Naive thymus-derived CD4-positive, alpha-beta T cell (primary cell): ENCODE results near the gene SPAG7. TPM values are rescaled to one million over a fixed set of nuclear protein-coding genes. Genes with fewer than 3 reads are reported as not detected.

ENCODE experiments used
- ATAC-seq: fragments of 150-1000 bp; cut with Tn5 transposase; 2 replicates; pipeline ENCODE4 v1.10.0; 2021; ENCODE audit warnings: mild to moderate bottlenecking, moderate library complexity
- CTCF ChIA-PET: fragments of 350-600 bp; sonication (Branson Sonifier 250); formaldehyde crosslinking; loops from one replicate; lab custom pipeline; 2021; ENCODE audit warnings: antibody characterized with exemption; lab: Charles Lee
- POLR2A ChIA-PET: fragments of 350-600 bp; sonication (Branson Sonifier 250); formaldehyde crosslinking; loops from one replicate; lab custom pipeline; 2021; ENCODE audit warnings: antibody characterized with exemption, inconsistent platforms; lab: Charles Lee
- DNase-seq, 9 donors: peaks; one replicate each; pipeline versions ENCODE4 v3.0.0 to v3.0.0-alpha.2; 2020 to 2022; ENCODE audit warnings: mixed read lengths in 1 of 9
- H3K27ac ChIP-seq: one replicate; pipeline ENCODE4 v1.7.0; 2013; ENCODE audit warnings: mild to moderate bottlenecking, low read depth, low read length, moderate library complexity
- H3K27me3 ChIP-seq, 2 donors: one replicate each; pipeline ENCODE4 v1.7.0; 2013; ENCODE audit warnings: low read length in 2 of 2, mild to moderate bottlenecking in 2 of 2, moderate library complexity in 2 of 2; ENCODE audit not compliant: control insufficient read depth in 2 of 2, insufficient read depth in 2 of 2
- H3K36me3 ChIP-seq, 3 experiments: 1 replicate in 2 of 3; 2 replicates in 1 of 3; pipeline ENCODE4 v1.7.0; 2013; ENCODE audit warnings: low read length in 3 of 3, mild to moderate bottlenecking in 3 of 3, moderate library complexity in 1 of 3; ENCODE audit not compliant: insufficient read depth in 3 of 3, control insufficient read depth in 2 of 3
- H3K4me1 ChIP-seq, 2 donors: one replicate each; pipeline ENCODE4 v1.7.0; 2013; ENCODE audit warnings: low read length in 2 of 2, mild to moderate bottlenecking in 2 of 2, moderate library complexity in 1 of 2; ENCODE audit not compliant: control insufficient read depth in 2 of 2, insufficient read depth in 2 of 2
- H3K4me3 ChIP-seq: 2 replicates; pipeline ENCODE4 v1.7.0; 2013; ENCODE audit warnings: mild to moderate bottlenecking, low read length
- H3K9me3 ChIP-seq, 3 experiments: 1 replicate in 2 of 3; 2 replicates in 1 of 3; pipeline ENCODE4 v1.7.0; 2013; ENCODE audit warnings: low read length in 3 of 3; ENCODE audit not compliant: control insufficient read depth in 2 of 3
- H3K27ac Mint-ChIP-seq, 9 donors: one replicate each; pipeline ENCODE4 v1.8.0; 2020 to 2022; ENCODE audit warnings: mixed read lengths in 9 of 9, mild to moderate bottlenecking in 8 of 9, moderate library complexity in 5 of 9, inconsistent platforms in 2 of 9
- H3K27me3 Mint-ChIP-seq, 5 donors: one replicate each; pipeline ENCODE4 v1.8.0; 2021 to 2022; ENCODE audit warnings: mixed read lengths in 5 of 5, mild to moderate bottlenecking in 1 of 5
- H3K36me3 Mint-ChIP-seq, 5 donors: one replicate each; pipeline ENCODE4 v1.8.0; 2020 to 2022; ENCODE audit warnings: mixed read lengths in 5 of 5, mild to moderate bottlenecking in 3 of 5, inconsistent platforms in 1 of 5
- H3K4me1 Mint-ChIP-seq, 7 donors: one replicate each; pipeline ENCODE4 v1.8.0; 2020 to 2022; ENCODE audit warnings: mixed read lengths in 7 of 7, mild to moderate bottlenecking in 3 of 7, inconsistent platforms in 1 of 7
- H3K4me3 Mint-ChIP-seq, 10 donors: one replicate each; pipeline ENCODE4 v1.8.0; 2020 to 2022; ENCODE audit warnings: mild to moderate bottlenecking in 10 of 10, mixed read lengths in 10 of 10, moderate library complexity in 6 of 10, inconsistent platforms in 2 of 10
- H3K9me3 Mint-ChIP-seq, 11 donors: one replicate each; pipeline ENCODE4 v1.8.0; 2020 to 2022; ENCODE audit warnings: mixed read lengths in 11 of 11, mild to moderate bottlenecking in 4 of 11, inconsistent platforms in 1 of 11, moderate library complexity in 1 of 11
- intact Hi-C, 2 donors: fragments of 100-400 bp; cut with micrococcal nuclease; formaldehyde crosslinking; loops; one replicate each; pipeline ENCODE4 v1.15.1; 2023
- polyA plus RNA-seq, 2 donors: library from polyadenylated mRNA; unstranded; fragments of 300-500 nt; fragmentation: Illumina TruSeq; gene quantifications; one replicate each; pipeline ENCODE4 v1.2.3, GENCODE V29; 2021
- total RNA-seq, 6 experiments: library from RNA in 5 of 6; stranded (reverse) in 5 of 6; gene quantifications; 1 replicate in 5 of 6; 2 replicates in 1 of 6; pipeline ENCODE4 v1.2.3 and lab custom pipeline; 2021 to 2026

The SPAG7 gene
- total and polyA plus RNA-seq, 7 experiments from 2014 or later: 41.6 to 119 (median 48.1) TPM

GRCh38 chr17:4994081-4994595 is 26.5 kb upstream of the SPAG7 start:
- intact Hi-C loops: no loop called here
- Mint-ChIP-seq H3K9me3 (peaks cover 0 to 2% (median 0%) of the 10 kb centered on the region in 11 donors), H3K4me3 (no peak overlapping the region), H3K27ac (no peak overlapping the region), H3K36me3 (peaks cover 0 to 3% (median 0%) of the 10 kb centered on the region in 5 donors), H3K4me1 (peaks cover 20 to 35% (median 26%) of the 10 kb centered on the region in 7 donors), H3K27me3 (no peaks in the 10 kb centered on the region)
- CTCF ChIA-PET: no interaction called here
- no peak overlapping the region for H3K4me3 ChIP-seq
- DNase-seq: no peak
- H3K4me1 ChIP-seq: peaks cover 8 to 17% of the 10 kb centered on the region in 2 donors
- H3K9me3 ChIP-seq: no peaks in the 10 kb centered on the region
- H3K36me3 ChIP-seq: no peaks in the 10 kb centered on the region
- POLR2A ChIA-PET: no interaction called here
- no peaks in the 10 kb centered on the region for H3K27me3 ChIP-seq
- ATAC-seq: no peak
- H3K27ac ChIP-seq: no peak overlapping the region

DNA sequence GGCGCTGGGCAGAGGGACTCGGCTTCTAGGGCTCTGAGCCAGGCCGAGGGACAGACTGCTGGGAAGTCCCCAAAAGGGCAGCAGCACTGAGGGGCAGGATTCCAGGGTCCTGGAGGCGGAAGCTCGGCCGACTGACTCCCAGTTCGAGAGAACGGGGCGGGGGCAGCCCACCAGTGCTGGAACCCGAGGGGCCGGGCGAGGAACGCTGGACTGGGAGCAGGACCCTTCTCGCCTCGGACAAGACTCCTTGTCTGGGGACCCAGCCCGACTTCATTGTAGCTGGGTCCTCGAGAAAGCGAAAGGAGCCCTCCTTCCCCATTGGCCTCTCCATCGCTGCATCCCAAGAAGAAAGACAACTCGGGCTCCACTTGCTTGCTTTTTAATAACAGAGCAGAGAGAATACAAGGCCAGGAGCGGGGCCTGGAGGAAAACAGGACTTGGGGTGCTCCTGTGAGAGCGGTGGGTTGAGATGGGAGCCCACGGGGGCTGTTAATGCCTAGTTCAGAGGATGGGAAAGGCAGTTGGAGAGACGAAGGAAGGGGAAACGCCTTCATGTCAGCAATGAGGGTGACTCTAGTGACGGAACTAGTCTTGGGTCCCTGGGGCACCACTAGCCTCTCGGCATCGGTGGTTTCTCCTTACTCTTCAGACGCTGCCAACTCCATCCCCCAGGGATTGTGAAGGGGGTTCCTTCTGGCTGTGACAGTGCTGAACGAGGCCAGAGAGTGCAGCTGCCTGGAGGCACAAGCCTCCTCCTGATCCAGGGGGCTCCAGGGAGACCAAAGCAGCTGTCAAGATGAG is 20.4 kb upstream of the SPAG7 start:
- peak overlapping the region; percentile 99 for H3K27ac ChIP-seq
- ATAC-seq (peak; percentile 15), DNase-seq (peak in 1 of 9 donors; percentile 18)
- H3K4me3 ChIP-seq: peak overlapping the region; percentile 91
- ChIA-PET CTCF (interaction anchor here (0.7 to 1.7 kb wide), 7 partner anchors 9 to 79 kb away, joined by 3 to 6 read pairs (median 3); partner anchors contain the start of genes INCA1, RNF167 and SLC25A11), POLR2A (interaction anchor here (0.5 to 4.0 kb wide), 14 partner anchors 10 to 91 kb away, joined by 3 to 50 read pairs (median 7); partner anchors contain the start of genes C17orf107, INCA1, KIF1C and PFN1)
- peaks cover 10 to 23% of the 10 kb centered on the region in 2 donors for H3K4me1 ChIP-seq
- intact Hi-C loops: loop anchor here (1.0 to 5.0 kb wide), 7 partner anchors 9 to 124 kb away; partner anchors contain the start of genes INCA1 (in 2 of the 2), KIF1C (in 2 of the 2), RNF167 (in 2 of the 2) and SLC25A11 (in 2 of the 2)
- peaks cover 0 to 17% (median 0%) of the 10 kb centered on the region in 3 experiments for H3K36me3 ChIP-seq
- peak overlapping the region; percentile 87 to 95 (median 93) for H3K27ac Mint-ChIP-seq
- H3K27me3 ChIP-seq: no peaks in the 10 kb centered on the region
- no peaks in the 10 kb centered on the region for H3K9me3 Mint-ChIP-seq
- H3K4me1 Mint-ChIP-seq: peaks cover 29 to 47% (median 45%) of the 10 kb centered on the region in 7 donors
- H3K36me3 Mint-ChIP-seq: peaks cover 0 to 11% (median 2%) of the 10 kb centered on the region in 5 donors
- H3K27me3 Mint-ChIP-seq: no peaks in the 10 kb centered on the region
- H3K9me3 ChIP-seq: no peaks in the 10 kb centered on the region
- H3K4me3 Mint-ChIP-seq: peak overlapping the region; percentile 86 to 94 (median 91)

GRCh38 chr17:4986951-4987766 is 19.5 kb upstream of the SPAG7 start, which contains the start of gene CAMTA2:
Gene CAMTA2, minus strand, starts transcription at chr17:4987675. Its CDS starts 1,453 bp downstream, at chr17:4986222.
- intact Hi-C loops: loop anchor here (1.0 to 5.0 kb wide), 7 partner anchors 10 to 125 kb away; partner anchors contain the start of genes INCA1 (in 2 of the 2), KIF1C (in 2 of the 2), RNF167 (in 2 of the 2) and SLC25A11 (in 2 of the 2)
- Histone ChIP-seq H3K4me1 (peaks cover 10 to 23% of the 10 kb centered on the region in 2 donors), H3K27me3 (no peaks in the 10 kb centered on the region), H3K27ac (peak within 1 kb of the TSS; percentile 99), H3K9me3 (no peaks in the 10 kb centered on the region), H3K36me3 (peaks cover 0 to 25% (median 0%) of the 10 kb centered on the region in 3 experiments), H3K4me3 (peak within 1 kb of the TSS; percentile 91)
- ChIA-PET POLR2A (interaction anchor here (0.5 to 4.0 kb wide), 17 partner anchors 9 to 240 kb away, joined by 3 to 50 read pairs (median 6); partner anchors contain the start of genes C17orf107, INCA1, KIF1C and PFN1), CTCF (interaction anchor here (0.7 to 2.7 kb wide), 7 partner anchors 10 to 82 kb away, joined by 3 to 13 read pairs (median 5); partner anchors contain the start of genes INCA1 and SPAG7)
- ATAC-seq (peak; percentile 93), DNase-seq (peak; percentile 70 to 87 (median 80))
- Mint-ChIP-seq H3K9me3 (no peaks in the 10 kb centered on the region), H3K4me1 (peaks cover 29 to 51% (median 46%) of the 10 kb centered on the region in 7 donors), H3K27ac (peak within 1 kb of the TSS; percentile 87 to 95 (median 93)), H3K27me3 (no peaks in the 10 kb centered on the region), H3K36me3 (peaks cover 0 to 15% (median 6%) of the 10 kb centered on the region in 5 donors), H3K4me3 (peak within 1 kb of the TSS; percentile 86 to 94 (median 91))

GRCh38 chr17:4986403-4986802 is 18.8 kb upstream of the SPAG7 start:
- Histone ChIP-seq H3K4me3 (peak overlapping the region; percentile 91), H3K27ac (peak overlapping the region; percentile 99), H3K27me3 (no peaks in the 10 kb centered on the region), H3K4me1 (peaks cover 13 to 23% of the 10 kb centered on the region in 2 donors), H3K36me3 (peaks cover 0 to 31% (median 0%) of the 10 kb centered on the region in 3 experiments), H3K9me3 (no peaks in the 10 kb centered on the region)
- ATAC-seq (no peak), DNase-seq (peak in 1 of 9 donors; percentile 35)
- Mint-ChIP-seq H3K4me3 (peak overlapping the region; percentile 86 to 94 (median 91)), H3K9me3 (no peaks in the 10 kb centered on the region), H3K27ac (peak overlapping the region; percentile 63 to 95 (median 90)), H3K27me3 (no peaks in the 10 kb centered on the region), H3K36me3 (peaks cover 0 to 18% (median 5%) of the 10 kb centered on the region in 5 donors), H3K4me1 (peaks cover 29 to 58% (median 48%) of the 10 kb centered on the region in 7 donors)
- ChIA-PET CTCF (interaction anchor here (1.4 to 2.7 kb wide), 2 partner anchors 18 to 81 kb away, joined by 4 to 13 read pairs; partner anchors contain the start of gene SPAG7), POLR2A (interaction anchor here (0.5 to 4.0 kb wide), 14 partner anchors 8 to 206 kb away, joined by 3 to 50 read pairs (median 7); partner anchors contain the start of genes C17orf107, INCA1, KIF1C and PFN1)
- intact Hi-C loops: loop anchor here in 1 of 2 donors (5.0 kb wide), 2 partner anchors 46 to 126 kb away; partner anchors contain the start of gene ZNF232

GRCh38 chr17:4982305-4982704 is 14.7 kb upstream of the SPAG7 start:
- H3K4me3 Mint-ChIP-seq: peak overlapping the region in 2 of 10 donors; percentile 0 to 19
- ChIA-PET POLR2A (interaction anchor here (1.0 kb wide), 2 partner anchors 10 to 13 kb away, joined by 3 to 4 read pairs; no protein-coding TSS in a partner anchor), CTCF (interaction anchor here (1.6 to 2.0 kb wide), 2 partner anchors 73 to 79 kb away, joined by 5 read pairs; no protein-coding TSS in a partner anchor)
- H3K27ac Mint-ChIP-seq: peak overlapping the region in 2 of 9 donors; percentile 10 to 37
- H3K27me3 ChIP-seq: no peaks in the 10 kb centered on the region
- intact Hi-C loops: no loop called here
- H3K27me3 Mint-ChIP-seq: no peaks in the 10 kb centered on the region
- ATAC-seq: no peak
- DNase-seq: no peak
- H3K9me3 ChIP-seq: no peaks in the 10 kb centered on the region
- H3K4me3 ChIP-seq: no peak overlapping the region
- H3K36me3 Mint-ChIP-seq: peaks cover 8 to 38% (median 15%) of the 10 kb centered on the region in 5 donors
- H3K4me1 Mint-ChIP-seq: peaks cover 23 to 46% (median 37%) of the 10 kb centered on the region in 7 donors
- no peak overlapping the region for H3K27ac ChIP-seq
- peaks cover 11 to 59% (median 12%) of the 10 kb centered on the region in 3 experiments for H3K36me3 ChIP-seq
- H3K4me1 ChIP-seq: peaks cover 9 to 14% of the 10 kb centered on the region in 2 donors
- no peaks in the 10 kb centered on the region for H3K9me3 Mint-ChIP-seq
